H9 (cell line): ENCODE measurements around the gene PELI3. TPM values are rescaled to one million over a fixed set of nuclear protein-coding genes. Genes with fewer than 3 reads are reported as not detected.

Source experiments
- DNase-seq: peaks from one replicate; pipeline ENCODE4 v3.0.0-alpha.2; 2017
- H2AFZ ChIP-seq: one replicate; pipeline ENCODE4 v1.6.1; 2013; ENCODE audit warnings: mild to moderate bottlenecking, low read length, control low read depth, moderate library complexity
- H2AK5ac ChIP-seq: 2 replicates; pipeline ENCODE4 v1.6.1; 2013; ENCODE audit warnings: low read length, control low read depth, mixed read lengths; ENCODE audit not compliant: insufficient read length
- H2BK120ac ChIP-seq: one replicate; pipeline ENCODE4 v1.6.1; 2013; ENCODE audit warnings: low read depth, mild to moderate bottlenecking, low read length, control low read depth, inconsistent platforms; ENCODE audit not compliant: poor library complexity, severe bottlenecking
- H2BK12ac ChIP-seq: 2 replicates; pipeline ENCODE4 v1.6.1; 2013; ENCODE audit warnings: low read length, control low read depth, mixed read lengths, low read depth; ENCODE audit not compliant: insufficient read length
- H2BK15ac ChIP-seq: 2 replicates; pipeline ENCODE4 v1.6.1; 2013; ENCODE audit warnings: low read depth, low read length, control low read depth
- H2BK20ac ChIP-seq: one replicate; pipeline ENCODE4 v1.6.1; 2013; ENCODE audit warnings: low read depth, mild to moderate bottlenecking, low read length, control low read depth, inconsistent platforms; ENCODE audit not compliant: poor library complexity, severe bottlenecking
- H2BK5ac ChIP-seq: 2 replicates; pipeline ENCODE4 v1.6.1; 2013; ENCODE audit warnings: low read length, control low read depth, mixed read lengths; ENCODE audit not compliant: insufficient read length
- H3K14ac ChIP-seq: 2 replicates; pipeline ENCODE4 v1.6.1; 2013; ENCODE audit warnings: low read length, control low read depth; ENCODE audit not compliant: insufficient read depth
- H3K18ac ChIP-seq: 2 replicates; pipeline ENCODE4 v1.6.1; 2013; ENCODE audit warnings: low read depth, mild to moderate bottlenecking, mixed read lengths, low read length, control low read depth; ENCODE audit not compliant: insufficient read length
- H3K23ac ChIP-seq: 2 replicates; pipeline ENCODE4 v1.6.1; 2013; ENCODE audit warnings: low read length, control low read depth, mixed read lengths, low read depth; ENCODE audit not compliant: insufficient read length
- H3K23me2 ChIP-seq: 2 replicates; pipeline ENCODE4 v1.6.1; 2013; ENCODE audit warnings: low read depth, mild to moderate bottlenecking, mixed read lengths, low read length, control low read depth; ENCODE audit not compliant: insufficient read length, poor library complexity, severe bottlenecking
- H3K27ac ChIP-seq: 2 replicates; pipeline ENCODE4 v1.5.1; 2013; ENCODE audit warnings: low read length, control low read depth, mixed read lengths, low read depth; ENCODE audit not compliant: insufficient read length
- H3K27me3 ChIP-seq: 2 replicates; pipeline ENCODE4 v1.6.1; 2013; ENCODE audit warnings: low read length, control low read depth, inconsistent platforms; ENCODE audit not compliant: insufficient read depth
- H3K4ac ChIP-seq: 2 replicates; pipeline ENCODE4 v1.6.1; 2013; ENCODE audit warnings: low read depth, mild to moderate bottlenecking, control low read depth, inconsistent platforms, low read length, moderate library complexity
- H3K4me1 ChIP-seq: 2 replicates; pipeline ENCODE4 v1.6.1; 2013; ENCODE audit warnings: low read length, control low read depth, inconsistent platforms; ENCODE audit not compliant: insufficient read depth
- H3K4me2 ChIP-seq: 2 replicates; pipeline ENCODE4 v1.6.1; 2013; ENCODE audit warnings: low read length, control low read depth, mixed read lengths; ENCODE audit not compliant: insufficient read length, insufficient read depth
- H3K56ac ChIP-seq: 2 replicates; pipeline ENCODE4 v1.6.1; 2013; ENCODE audit warnings: low read depth, mild to moderate bottlenecking, mixed read lengths, low read length, control low read depth; ENCODE audit not compliant: insufficient read length
- H3K79me1 ChIP-seq: 2 replicates; pipeline ENCODE4 v1.6.1; 2013; ENCODE audit warnings: low read depth, mild to moderate bottlenecking, moderate library complexity, low read length, control low read depth, inconsistent platforms; ENCODE audit not compliant: insufficient read depth, poor library complexity, severe bottlenecking
- H3K79me2 ChIP-seq: 2 replicates; pipeline ENCODE4 v1.6.1; 2013; ENCODE audit warnings: low read length, control low read depth, inconsistent platforms; ENCODE audit not compliant: insufficient read depth
- H3K9ac ChIP-seq: 2 replicates; pipeline ENCODE4 v1.6.1; 2013; ENCODE audit warnings: low read length, control low read depth, mixed read lengths; ENCODE audit not compliant: insufficient read length; ENCODE audit errors: extremely low read depth
- H3K9me3 ChIP-seq: one replicate; pipeline ENCODE4 v1.6.1; 2013; ENCODE audit warnings: low read depth, low read length, inconsistent platforms; ENCODE audit not compliant: control insufficient read depth
- H3T11ph ChIP-seq: one replicate; pipeline ENCODE4 v1.6.1; 2013; ENCODE audit warnings: mild to moderate bottlenecking, low read length, control low read depth, inconsistent platforms
- H4K20me1 ChIP-seq: one replicate; pipeline ENCODE4 v1.6.1; 2013; ENCODE audit not compliant: control insufficient read depth, insufficient read length, insufficient read depth
- H4K5ac ChIP-seq: 2 replicates; pipeline ENCODE4 v1.6.1; 2013; ENCODE audit warnings: low read depth, mild to moderate bottlenecking, mixed read lengths, low read length, control low read depth; ENCODE audit not compliant: insufficient read length
- H4K8ac ChIP-seq: replicated peaks from 2 replicates; pipeline ENCODE4 v1.6.1; 2013; ENCODE audit warnings: low read length, control low read depth, mixed read lengths, low read depth; ENCODE audit not compliant: insufficient read length
- H4K91ac ChIP-seq: 2 replicates; pipeline ENCODE4 v1.6.1; 2013; ENCODE audit warnings: low read depth, mild to moderate bottlenecking, moderate library complexity, mixed read lengths, low read length, control low read depth; ENCODE audit not compliant: insufficient read length
- H3K27ac Mint-ChIP-seq, 3 experiments: 2 replicates in 2 of 3; 3 replicates in 1 of 3; pipeline ENCODE4 v1.8.0; 2020 to 2021; ENCODE audit warnings: mixed read lengths in 3 of 3, mild to moderate bottlenecking in 1 of 3, moderate library complexity in 1 of 3
- H3K27me3 Mint-ChIP-seq: 2 replicates; pipeline ENCODE4 v1.8.0; 2021; ENCODE audit warnings: low read depth, mild to moderate bottlenecking, moderate library complexity, mixed read lengths
- H3K36me3 Mint-ChIP-seq, 3 experiments: 2 replicates in 2 of 3; 3 replicates in 1 of 3; pipeline ENCODE4 v1.8.0; 2020 to 2021; ENCODE audit warnings: low read depth in 3 of 3, mixed read lengths in 3 of 3; ENCODE audit not compliant: insufficient read depth in 1 of 3
- H3K4me1 Mint-ChIP-seq, 2 experiments: 2 replicates each; pipeline ENCODE4 v1.8.0; 2020; ENCODE audit warnings: mixed read lengths in 2 of 2
- H3K4me3 Mint-ChIP-seq, 2 experiments: 2 replicates in 1 of 2; 3 replicates in 1 of 2; pipeline ENCODE4 v1.8.0; 2020 to 2021; ENCODE audit warnings: mild to moderate bottlenecking in 2 of 2, mixed read lengths in 2 of 2, moderate library complexity in 1 of 2
- H3K9me3 Mint-ChIP-seq, 2 experiments: 2 replicates in 1 of 2; 3 replicates in 1 of 2; pipeline ENCODE4 v1.8.0; 2020; ENCODE audit warnings: mild to moderate bottlenecking in 2 of 2, mixed read lengths in 2 of 2, moderate library complexity in 1 of 2
- CTCF ChIP-seq: fragments of 200-600 bp; sonication (generic); conservative IDR thresholded peaks from 3 replicates; pipeline ENCODE4 v1.8.0; 2021; ENCODE audit warnings: antibody characterized with exemption, mild to moderate bottlenecking
- WGBS: extraction: QIAGEN DNeasy Blood & Tissue Kit; methylation state at CpG from one replicate; pipeline ENCODE4 v1.1.7; 2013; ENCODE audit warnings: missing lambda C conversion rate, low lambda C conversion rate, mixed read lengths; ENCODE audit not compliant: insufficient read length; ENCODE audit errors: extremely low coverage; 5-methylcytosine and 5-hydroxymethylcytosine counted together
- total RNA-seq: library from RNA; stranded (reverse); gene quantifications from 2 replicates; pipeline ENCODE4 v1.2.1, GENCODE V29; 2021

The PELI3 gene
- total RNA-seq, 1 experiment from 2014 or later = 10.3 TPM

- H4K5ac ChIP-seq = no peak overlapping the region
Measured at GRCh38 chr11:66489636-66490035, 22.9 kb downstream of the PELI3 start.

More at GRCh38 chr11:66489636-66490035, 22.9 kb downstream of the PELI3 start:
- no peak overlapping the region for H3K4ac ChIP-seq
- no peaks in the 10 kb centered on the region for H3K27me3 Mint-ChIP-seq
- H4K8ac ChIP-seq = no peak overlapping the region
- H3K9me3 ChIP-seq = no peaks in the 10 kb centered on the region
- H3K56ac ChIP-seq = no peak overlapping the region
- no peak overlapping the region for H3K4me3 Mint-ChIP-seq
- no peaks in the 10 kb centered on the region for H4K20me1 ChIP-seq
- no peak for DNase-seq
- no peak overlapping the region for H2BK12ac ChIP-seq
- no peak overlapping the region for H3K23ac ChIP-seq
- no peak overlapping the region for H2BK5ac ChIP-seq
- no peak overlapping the region for H2BK15ac ChIP-seq
- no peaks in the 10 kb centered on the region for H3K27me3 ChIP-seq
- H4K91ac ChIP-seq = no peak overlapping the region
- no peaks in the 10 kb centered on the region for H3K79me1 ChIP-seq
- H3K79me2 ChIP-seq = no peaks in the 10 kb centered on the region
- H3K9ac ChIP-seq = no peak overlapping the region
- no CpG with 5 or more reads among the region's 7 CpGs for WGBS
- no peaks in the 10 kb centered on the region for H3K9me3 Mint-ChIP-seq
- H3K36me3 Mint-ChIP-seq = peaks cover 7 to 71% (median 38%) of the 10 kb centered on the region in 3 experiments; a peak in 6 of 7 replicates
- H2AK5ac ChIP-seq = no peak overlapping the region
- no peak overlapping the region; a peak in 1 of 7 replicates for H3K27ac Mint-ChIP-seq
- peaks cover 7 to 8% of the 10 kb centered on the region in 2 experiments for H3K4me1 Mint-ChIP-seq
- no peak overlapping the region for H3K27ac ChIP-seq
- no peaks in the 10 kb centered on the region for H3K23me2 ChIP-seq
- H2BK120ac ChIP-seq = no peak overlapping the region
- TF ChIP-seq CTCF = no peak
- no peak overlapping the region for H3K14ac ChIP-seq
- H2AFZ ChIP-seq = no peak overlapping the region
- H3K18ac ChIP-seq = no peak overlapping the region
- H2BK20ac ChIP-seq = no peak overlapping the region
- H3K4me2 ChIP-seq = no peak overlapping the region
- H3T11ph ChIP-seq = no peak overlapping the region
- H3K4me1 ChIP-seq = no peaks in the 10 kb centered on the region
